PC-9 (cell line): ENCODE results near the gene TEX54.

ENCODE experiments used
- CTCF ChIP-seq: fragments of 200-600 bp; sonication (generic); conservative IDR thresholded peaks from 2 replicates; pipeline ENCODE4 v1.6.1; 2017; ENCODE audit warnings: mixed run types, antibody characterized with exemption, mild to moderate bottlenecking, moderate library complexity
- EZH2 ChIP-seq: fragments of 200-600 bp; sonication (generic); IDR thresholded peaks from 2 replicates; pipeline ENCODE4 v1.8.0; 2017; ENCODE audit warnings: antibody characterized with exemption, low read depth

DNA sequence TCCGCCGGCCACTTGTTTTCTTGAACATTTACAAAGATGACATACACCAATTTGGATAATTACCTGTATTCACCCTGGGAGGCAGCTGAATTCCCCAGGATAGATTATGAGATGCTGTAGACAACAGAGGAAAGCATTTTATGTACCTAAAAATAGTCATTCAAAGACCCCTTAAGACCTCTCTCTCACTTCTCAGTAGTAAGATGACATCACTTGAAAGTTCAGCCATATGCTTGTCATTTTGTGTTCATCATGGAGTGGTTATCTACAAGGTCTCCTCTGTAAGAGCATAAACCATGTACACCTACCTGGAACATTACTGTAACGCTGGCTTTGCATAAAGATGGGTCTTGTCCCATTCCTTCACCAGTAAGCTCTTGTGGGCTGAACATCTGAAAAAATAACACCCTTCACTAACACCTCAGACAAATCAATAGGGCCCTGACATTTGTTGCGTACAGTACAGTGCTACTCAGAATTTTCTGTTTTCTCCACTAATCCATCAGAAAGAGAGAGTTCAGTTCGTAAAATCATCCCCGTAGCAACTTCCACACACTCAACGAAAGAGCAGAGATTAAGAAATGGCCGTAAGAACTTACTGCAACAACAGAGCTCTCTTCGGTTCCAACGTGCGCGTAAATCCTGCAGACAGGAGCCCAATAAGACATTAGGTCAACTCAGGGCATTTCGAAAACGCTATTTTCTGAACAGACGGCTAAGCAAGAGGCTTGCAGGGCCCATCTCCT, 22.4 kb upstream of the TEX54 start:
- TF ChIP-seq CTCF (no peak), EZH2 (no peak)
